SK-N-SH treated with all-trans-retinoic acid at 6 μM for 48 hours (cell line): ENCODE results near the gene UBE2E1.

Experiments
- ARNTL ChIP-seq: fragments of 450-650 bp; formaldehyde crosslinking; IDR thresholded peaks from 2 replicates; pipeline ENCODE4 v1.5.0; 2020; ENCODE audit warnings: low read depth, mild to moderate bottlenecking, moderate library complexity, borderline replicate concordance
- RARB ChIP-seq: fragments of 250-450 bp; sonication (Bioruptor Pico); IDR thresholded peaks from 2 replicates; pipeline ENCODE4 v1.8.0; 2021; ENCODE audit warnings: mild to moderate bottlenecking, moderate library complexity
- TOX ChIP-seq: fragments of 250-450 bp; sonication (Bioruptor Pico); IDR thresholded peaks from 2 replicates; pipeline ENCODE4 v1.8.0; 2021; ENCODE audit warnings: mild to moderate bottlenecking, moderate library complexity, borderline replicate concordance
- ZFP30 ChIP-seq: fragments of 450-650 bp; formaldehyde crosslinking; IDR thresholded peaks from 2 replicates; pipeline ENCODE4 v1.5.0; 2022; ENCODE audit warnings: mild to moderate bottlenecking, moderate library complexity
- TF ChIP-seq, protein P1 (sequence below): fragments of 250-450 bp; sonication (Bioruptor Pico); IDR thresholded peaks from 2 replicates; pipeline ENCODE4 v1.8.0; 2020; ENCODE audit warnings: mild to moderate bottlenecking, moderate library complexity, borderline replicate concordance
- TF ChIP-seq, protein P2 (sequence below): fragments of 250-450 bp; sonication (Bioruptor Pico); IDR thresholded peaks from 2 replicates; pipeline ENCODE4 v1.5.1; 2020; ENCODE audit warnings: low read depth, mild to moderate bottlenecking, moderate library complexity

DNA sequence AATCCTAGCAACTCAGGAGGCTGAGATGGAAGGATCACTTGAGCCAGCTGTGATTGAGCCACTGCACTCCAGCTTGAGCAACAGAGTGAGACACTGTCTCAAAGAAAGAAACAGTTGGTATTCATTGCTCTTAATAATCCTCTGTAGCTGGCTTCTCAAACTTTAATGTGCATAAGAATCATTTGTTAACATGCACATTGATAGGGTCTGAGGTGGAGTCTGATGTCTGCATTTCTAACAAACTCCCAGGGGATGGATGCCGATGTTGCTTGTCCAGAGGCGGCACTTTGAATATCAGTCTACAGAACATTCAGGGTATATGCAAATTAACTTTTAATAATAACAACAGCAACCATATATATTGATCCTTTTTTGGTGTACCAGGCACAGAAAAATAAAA lies 71.2 kb downstream of the UBE2E1 start:
- no peak for TF ChIP-seq ARNTL (CRISPR knock-in tag)
- no peak for TF ChIP-seq TOX (CRISPR knock-in tag)
- TF ChIP-seq, protein P1, sequence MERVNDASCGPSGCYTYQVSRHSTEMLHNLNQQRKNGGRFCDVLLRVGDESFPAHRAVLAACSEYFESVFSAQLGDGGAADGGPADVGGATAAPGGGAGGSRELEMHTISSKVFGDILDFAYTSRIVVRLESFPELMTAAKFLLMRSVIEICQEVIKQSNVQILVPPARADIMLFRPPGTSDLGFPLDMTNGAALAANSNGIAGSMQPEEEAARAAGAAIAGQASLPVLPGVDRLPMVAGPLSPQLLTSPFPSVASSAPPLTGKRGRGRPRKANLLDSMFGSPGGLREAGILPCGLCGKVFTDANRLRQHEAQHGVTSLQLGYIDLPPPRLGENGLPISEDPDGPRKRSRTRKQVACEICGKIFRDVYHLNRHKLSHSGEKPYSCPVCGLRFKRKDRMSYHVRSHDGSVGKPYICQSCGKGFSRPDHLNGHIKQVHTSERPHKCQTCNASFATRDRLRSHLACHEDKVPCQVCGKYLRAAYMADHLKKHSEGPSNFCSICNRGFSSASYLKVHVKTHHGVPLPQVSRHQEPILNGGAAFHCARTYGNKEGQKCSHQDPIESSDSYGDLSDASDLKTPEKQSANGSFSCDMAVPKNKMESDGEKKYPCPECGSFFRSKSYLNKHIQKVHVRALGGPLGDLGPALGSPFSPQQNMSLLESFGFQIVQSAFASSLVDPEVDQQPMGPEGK (CRISPR knock-in tag) = no peak
- no peak for TF ChIP-seq RARB
- TF ChIP-seq, protein P2, sequence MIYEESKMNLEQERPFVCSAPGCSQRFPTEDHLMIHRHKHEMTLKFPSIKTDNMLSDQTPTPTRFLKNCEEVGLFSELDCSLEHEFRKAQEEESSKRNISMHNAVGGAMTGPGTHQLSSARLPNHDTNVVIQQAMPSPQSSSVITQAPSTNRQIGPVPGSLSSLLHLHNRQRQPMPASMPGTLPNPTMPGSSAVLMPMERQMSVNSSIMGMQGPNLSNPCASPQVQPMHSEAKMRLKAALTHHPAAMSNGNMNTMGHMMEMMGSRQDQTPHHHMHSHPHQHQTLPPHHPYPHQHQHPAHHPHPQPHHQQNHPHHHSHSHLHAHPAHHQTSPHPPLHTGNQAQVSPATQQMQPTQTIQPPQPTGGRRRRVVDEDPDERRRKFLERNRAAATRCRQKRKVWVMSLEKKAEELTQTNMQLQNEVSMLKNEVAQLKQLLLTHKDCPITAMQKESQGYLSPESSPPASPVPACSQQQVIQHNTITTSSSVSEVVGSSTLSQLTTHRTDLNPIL (CRISPR knock-in tag) = no peak
- TF ChIP-seq ZFP30 (CRISPR knock-in tag) = no peak
